NT2/D1 (cell line): ENCODE results near the gene CHRNB2.

Experiments
- SUZ12 ChIP-seq: IDR thresholded peaks from 2 replicates; pipeline ENCODE4 v1.6.1; 2011; ENCODE audit not compliant: insufficient read length, insufficient read depth; ENCODE audit errors: extremely low read depth
- ZNF274 ChIP-seq: IDR thresholded peaks from 2 replicates; pipeline ENCODE4 v1.6.1; 2011; ENCODE audit warnings: mild to moderate bottlenecking, low read depth, low read length

GRCh38 chr1:154572468-154573167 is 5.0 kb downstream of the CHRNB2 start:
- TF ChIP-seq SUZ12 (no peak), ZNF274 (no peak)
